Stimulated activated naive CD8-positive, alpha-beta T cell treated with anti-CD3 and anti-CD28 coated beads, Interleukin-15, Interleukin-2, amounts not matched to agents 100 ng/mL and 50 ng/mL, for 24 hours (primary cell): ENCODE data around the gene SEMA6B.

Experiments
- H3K27ac Mint-ChIP-seq: one replicate; pipeline ENCODE4 v1.8.0; 2021; ENCODE audit warnings: mild to moderate bottlenecking, mixed read lengths
- H3K27me3 Mint-ChIP-seq: one replicate; pipeline ENCODE4 v1.8.0; 2021; ENCODE audit warnings: mixed read lengths
- H3K36me3 Mint-ChIP-seq: one replicate; pipeline ENCODE4 v1.8.0; 2021; ENCODE audit warnings: low read depth, mixed read lengths
- H3K4me1 Mint-ChIP-seq: one replicate; pipeline ENCODE4 v1.8.0; 2021; ENCODE audit warnings: low read depth, mixed read lengths
- H3K4me3 Mint-ChIP-seq: one replicate; pipeline ENCODE4 v1.8.0; 2021; ENCODE audit warnings: mild to moderate bottlenecking, mixed read lengths
- H3K9me3 Mint-ChIP-seq: one replicate; pipeline ENCODE4 v1.8.0; 2021; ENCODE audit warnings: mixed read lengths

SEMA6B gene

GRCh38 chr19:4594201-4594600, 34.7 kb upstream of the SEMA6B start:
- H3K27ac Mint-ChIP-seq = no peak overlapping the region
- peaks cover 7% of the 10 kb centered on the region for H3K4me1 Mint-ChIP-seq
- no peaks in the 10 kb centered on the region for H3K9me3 Mint-ChIP-seq
- peaks cover 48% of the 10 kb centered on the region for H3K27me3 Mint-ChIP-seq
- H3K36me3 Mint-ChIP-seq = no peaks in the 10 kb centered on the region
- no peak overlapping the region for H3K4me3 Mint-ChIP-seq

GRCh38 chr19:4593409-4593851, 33.9 kb upstream of the SEMA6B start:
- Mint-ChIP-seq H3K27me3 (peaks cover 44% of the 10 kb centered on the region), H3K4me1 (peaks cover 3% of the 10 kb centered on the region), H3K9me3 (no peaks in the 10 kb centered on the region), H3K27ac (no peak overlapping the region), H3K36me3 (no peaks in the 10 kb centered on the region), H3K4me3 (no peak overlapping the region)

GRCh38 chr19:4592445-4592844, 33.0 kb upstream of the SEMA6B start:
- Mint-ChIP-seq H3K9me3 (no peaks in the 10 kb centered on the region), H3K27ac (no peak overlapping the region), H3K4me1 (no peaks in the 10 kb centered on the region), H3K27me3 (peaks cover 48% of the 10 kb centered on the region), H3K4me3 (no peak overlapping the region), H3K36me3 (no peaks in the 10 kb centered on the region)

GRCh38 chr19:4591320-4591719, 31.8 kb upstream of the SEMA6B start:
- no peak overlapping the region for H3K27ac Mint-ChIP-seq
- H3K36me3 Mint-ChIP-seq = no peaks in the 10 kb centered on the region
- H3K9me3 Mint-ChIP-seq = no peaks in the 10 kb centered on the region
- H3K27me3 Mint-ChIP-seq = peaks cover 43% of the 10 kb centered on the region
- H3K4me3 Mint-ChIP-seq = no peak overlapping the region
- no peaks in the 10 kb centered on the region for H3K4me1 Mint-ChIP-seq

GRCh38 chr19:4590559-4590958, 31.1 kb upstream of the SEMA6B start:
- no peaks in the 10 kb centered on the region for H3K36me3 Mint-ChIP-seq
- no peaks in the 10 kb centered on the region for H3K4me1 Mint-ChIP-seq
- peaks cover 50% of the 10 kb centered on the region for H3K27me3 Mint-ChIP-seq
- H3K4me3 Mint-ChIP-seq = no peak overlapping the region
- H3K9me3 Mint-ChIP-seq = no peaks in the 10 kb centered on the region
- no peak overlapping the region for H3K27ac Mint-ChIP-seq

- Mint-ChIP-seq H3K9me3 (no peaks in the 10 kb centered on the region), H3K4me3 (no peak overlapping the region), H3K27ac (no peak overlapping the region), H3K27me3 (peaks cover 45% of the 10 kb centered on the region), H3K36me3 (no peaks in the 10 kb centered on the region), H3K4me1 (no peaks in the 10 kb centered on the region)
Measured at GRCh38 chr19:4589579-4590410, 30.3 kb upstream of the SEMA6B start.

GRCh38 chr19:4588291-4588761, 28.8 kb upstream of the SEMA6B start:
- no peak overlapping the region for H3K27ac Mint-ChIP-seq

GRCh38 chr19:4587527-4587926, 28.0 kb upstream of the SEMA6B start:
- no peak overlapping the region for H3K4me3 Mint-ChIP-seq
- no peak overlapping the region for H3K27ac Mint-ChIP-seq
- H3K4me1 Mint-ChIP-seq = peaks cover under 1% of the 10 kb centered on the region
- no peaks in the 10 kb centered on the region for H3K36me3 Mint-ChIP-seq
- H3K9me3 Mint-ChIP-seq = no peaks in the 10 kb centered on the region
- H3K27me3 Mint-ChIP-seq = peaks cover 43% of the 10 kb centered on the region

More at GRCh38 chr19:4588291-4588761, 28.8 kb upstream of the SEMA6B start:
- H3K9me3 Mint-ChIP-seq = no peaks in the 10 kb centered on the region
- no peaks in the 10 kb centered on the region for H3K4me1 Mint-ChIP-seq
- H3K4me3 Mint-ChIP-seq = no peak overlapping the region
- H3K27me3 Mint-ChIP-seq = peaks cover 41% of the 10 kb centered on the region
- H3K36me3 Mint-ChIP-seq = no peaks in the 10 kb centered on the region

GRCh38 chr19:4586691-4587090, 27.2 kb upstream of the SEMA6B start:
- Mint-ChIP-seq H3K9me3 (no peaks in the 10 kb centered on the region), H3K27me3 (peaks cover 49% of the 10 kb centered on the region), H3K27ac (no peak overlapping the region)

GRCh38 chr19:4586245-4586644, 26.8 kb upstream of the SEMA6B start:
- Mint-ChIP-seq H3K9me3 (no peaks in the 10 kb centered on the region), H3K4me3 (no peak overlapping the region), H3K36me3 (no peaks in the 10 kb centered on the region), H3K27ac (no peak overlapping the region), H3K27me3 (peaks cover 45% of the 10 kb centered on the region), H3K4me1 (peaks cover 7% of the 10 kb centered on the region)

More at GRCh38 chr19:4586691-4587090, 27.2 kb upstream of the SEMA6B start:
- peaks cover 7% of the 10 kb centered on the region for H3K4me1 Mint-ChIP-seq
- no peak overlapping the region for H3K4me3 Mint-ChIP-seq
- H3K36me3 Mint-ChIP-seq = no peaks in the 10 kb centered on the region

- Mint-ChIP-seq H3K36me3 (no peaks in the 10 kb centered on the region), H3K4me3 (no peak overlapping the region), H3K27me3 (peaks cover 39% of the 10 kb centered on the region)
Measured at GRCh38 chr19:4585556-4585955, 26.1 kb upstream of the SEMA6B start.

GRCh38 chr19:4584670-4585460, 25.4 kb upstream of the SEMA6B start:
- Mint-ChIP-seq H3K4me3 (no peak overlapping the region), H3K4me1 (peaks cover 7% of the 10 kb centered on the region)

More at GRCh38 chr19:4585556-4585955, 26.1 kb upstream of the SEMA6B start:
- no peak overlapping the region for H3K27ac Mint-ChIP-seq
- H3K4me1 Mint-ChIP-seq = peaks cover 7% of the 10 kb centered on the region
- H3K9me3 Mint-ChIP-seq = no peaks in the 10 kb centered on the region

GRCh38 chr19:4583961-4584669, 24.6 kb upstream of the SEMA6B start:
- Mint-ChIP-seq H3K9me3 (no peaks in the 10 kb centered on the region), H3K27me3 (peaks cover 40% of the 10 kb centered on the region), H3K27ac (no peak overlapping the region), H3K4me1 (peaks cover 7% of the 10 kb centered on the region), H3K36me3 (no peaks in the 10 kb centered on the region), H3K4me3 (no peak overlapping the region)

More at GRCh38 chr19:4584670-4585460, 25.4 kb upstream of the SEMA6B start:
- Mint-ChIP-seq H3K36me3 (no peaks in the 10 kb centered on the region), H3K9me3 (no peaks in the 10 kb centered on the region), H3K27me3 (peaks cover 37% of the 10 kb centered on the region), H3K27ac (no peak overlapping the region)

- Mint-ChIP-seq H3K9me3 (no peaks in the 10 kb centered on the region), H3K27ac (no peak overlapping the region), H3K4me1 (peaks cover 7% of the 10 kb centered on the region), H3K36me3 (no peaks in the 10 kb centered on the region), H3K27me3 (peaks cover 45% of the 10 kb centered on the region), H3K4me3 (no peak overlapping the region)
Measured at GRCh38 chr19:4582980-4583842, 23.7 kb upstream of the SEMA6B start.
